Activated CD4-positive, alpha-beta T cell treated with anti-CD3 and anti-CD28 coated beads for 4 hours (primary cell): Measurements from ENCODE around the gene PDK2.

Source experiments
- DNase-seq, 2 donors: peaks; one replicate each; pipeline ENCODE4 v3.0.0-alpha.2; 2020

Gene PDK2

DNA sequence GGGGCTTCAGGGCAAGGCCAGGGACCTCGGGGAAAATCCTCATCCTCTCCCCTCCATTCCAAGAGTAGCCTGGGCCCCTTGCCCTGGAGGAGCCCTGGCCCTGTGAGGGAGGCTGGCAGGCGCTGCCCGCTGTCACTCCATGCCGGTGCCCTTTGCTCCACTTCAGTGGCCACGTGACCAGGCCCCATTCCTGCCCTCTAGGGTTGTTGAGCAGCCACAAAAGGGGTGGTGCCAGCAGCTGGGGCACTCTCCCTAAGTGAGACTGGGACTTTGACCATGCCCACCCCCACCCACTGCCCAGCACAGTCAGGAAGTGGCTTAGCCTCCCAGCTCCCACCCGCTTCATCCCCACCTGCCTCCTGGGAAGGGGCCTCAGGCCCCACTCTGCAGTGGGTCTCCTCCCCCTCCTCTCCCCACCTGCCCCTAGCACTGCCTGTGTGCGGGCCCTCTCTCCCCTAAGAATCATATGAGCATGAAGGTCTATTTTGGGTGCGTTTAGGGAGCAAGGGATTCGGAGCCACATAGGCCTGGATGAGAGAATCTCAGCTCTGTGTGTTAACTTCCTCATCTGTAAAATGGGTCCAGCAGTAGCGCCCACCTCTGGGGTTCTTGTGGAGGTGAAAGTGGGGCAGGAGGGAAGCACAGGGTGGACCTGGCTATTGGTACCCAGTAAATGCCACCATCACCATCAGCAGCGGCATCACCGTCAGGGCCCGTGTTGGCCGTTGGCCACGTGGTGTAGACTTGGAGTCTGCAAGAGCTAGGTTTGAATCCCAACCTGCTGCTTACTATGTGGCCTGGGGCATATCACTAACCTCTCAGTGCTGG is 7.2 kb downstream of the PDK2 start:
- no peak for DNase-seq

DNA sequence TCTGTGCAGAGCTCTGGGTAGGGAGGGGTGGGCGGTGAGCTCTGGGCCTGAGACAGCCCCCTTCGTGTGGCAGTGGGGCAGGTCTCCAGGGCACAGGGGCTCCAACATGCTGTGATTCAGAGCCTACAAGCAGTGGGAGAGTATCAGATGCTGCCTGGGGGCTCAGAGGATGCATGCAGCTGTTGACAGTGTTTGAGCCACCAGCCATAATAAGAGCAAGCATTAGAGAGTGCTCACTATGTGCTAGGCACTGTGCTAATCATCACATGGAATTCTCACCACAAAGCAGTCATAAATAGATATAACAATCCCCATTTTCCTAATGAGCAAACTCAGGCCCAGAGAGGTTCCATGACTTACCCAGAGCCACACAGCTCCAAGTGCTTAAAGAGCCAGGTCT is 8.1 kb downstream of the PDK2 start:
- DNase-seq, result no peak

DNA sequence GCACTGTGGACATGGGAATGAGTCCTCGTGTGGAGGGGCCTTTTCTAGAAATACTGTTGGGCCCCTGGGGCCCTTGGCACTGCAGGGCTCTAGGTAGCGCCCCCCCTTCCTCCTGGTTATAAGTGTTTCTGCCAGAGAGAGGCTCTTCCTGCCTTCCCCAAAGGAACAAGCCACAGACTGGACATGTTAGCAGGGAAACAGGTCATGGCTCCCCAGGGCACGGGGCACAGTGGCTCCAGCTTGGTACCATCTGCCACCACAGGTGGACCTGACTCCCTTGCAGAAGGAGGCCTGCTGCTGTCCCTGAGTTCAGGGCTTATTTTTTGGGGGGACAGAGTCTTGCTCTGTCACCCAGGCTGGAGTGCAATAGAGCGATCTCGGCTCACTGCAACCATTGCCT is 8.8 kb downstream of the PDK2 start:
- no peak for DNase-seq

DNA sequence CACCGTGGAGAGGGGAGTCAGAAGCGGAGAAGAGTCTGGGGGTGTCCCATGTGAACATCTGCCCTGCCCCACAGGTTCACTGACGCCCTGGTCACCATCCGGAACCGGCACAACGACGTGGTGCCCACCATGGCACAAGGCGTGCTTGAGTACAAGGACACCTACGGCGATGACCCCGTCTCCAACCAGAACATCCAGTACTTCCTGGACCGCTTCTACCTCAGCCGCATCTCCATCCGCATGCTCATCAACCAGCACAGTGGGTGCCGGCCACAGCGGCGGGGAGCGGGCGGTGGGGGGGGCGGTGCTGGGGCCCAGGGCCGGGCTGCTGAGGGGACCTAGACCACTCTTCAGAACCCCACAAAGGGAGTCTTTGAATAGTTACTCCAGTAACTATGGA is 10.7 kb downstream of the PDK2 start:
- no peak for DNase-seq

DNA sequence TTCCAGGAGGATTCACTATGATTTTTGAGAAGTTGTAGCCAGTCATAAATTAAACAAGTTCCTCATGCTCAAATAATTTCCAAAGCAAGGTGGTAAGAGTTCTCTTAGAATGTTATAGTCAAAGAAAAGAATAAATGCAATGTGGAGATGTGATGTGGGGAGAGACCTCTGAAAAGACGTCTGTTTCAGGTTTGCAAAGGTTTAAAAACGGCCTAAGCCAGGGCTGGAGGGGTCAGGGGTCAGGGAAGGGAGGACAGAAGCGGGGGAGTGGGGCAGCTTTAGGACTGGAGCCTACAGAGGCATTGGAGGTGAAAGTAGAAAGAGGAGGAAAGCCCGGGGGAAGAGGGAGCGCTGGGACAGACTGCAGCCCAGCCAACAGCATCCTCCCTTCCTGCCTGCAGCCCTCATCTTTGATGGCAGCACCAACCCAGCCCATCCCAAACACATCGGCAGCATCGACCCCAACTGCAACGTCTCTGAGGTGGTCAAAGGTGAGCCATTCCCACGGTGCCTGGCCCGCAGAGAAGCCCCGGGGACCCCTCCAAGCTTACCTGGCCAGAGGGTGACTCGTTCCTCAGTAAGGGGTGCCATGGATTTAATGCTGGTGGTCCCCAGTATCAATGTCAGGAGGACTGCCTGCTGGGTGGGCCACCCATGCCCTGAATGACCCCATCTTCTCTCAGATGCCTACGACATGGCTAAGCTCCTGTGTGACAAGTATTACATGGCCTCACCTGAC is 11.4 kb downstream of the PDK2 start:
- DNase-seq, result no peak

DNA sequence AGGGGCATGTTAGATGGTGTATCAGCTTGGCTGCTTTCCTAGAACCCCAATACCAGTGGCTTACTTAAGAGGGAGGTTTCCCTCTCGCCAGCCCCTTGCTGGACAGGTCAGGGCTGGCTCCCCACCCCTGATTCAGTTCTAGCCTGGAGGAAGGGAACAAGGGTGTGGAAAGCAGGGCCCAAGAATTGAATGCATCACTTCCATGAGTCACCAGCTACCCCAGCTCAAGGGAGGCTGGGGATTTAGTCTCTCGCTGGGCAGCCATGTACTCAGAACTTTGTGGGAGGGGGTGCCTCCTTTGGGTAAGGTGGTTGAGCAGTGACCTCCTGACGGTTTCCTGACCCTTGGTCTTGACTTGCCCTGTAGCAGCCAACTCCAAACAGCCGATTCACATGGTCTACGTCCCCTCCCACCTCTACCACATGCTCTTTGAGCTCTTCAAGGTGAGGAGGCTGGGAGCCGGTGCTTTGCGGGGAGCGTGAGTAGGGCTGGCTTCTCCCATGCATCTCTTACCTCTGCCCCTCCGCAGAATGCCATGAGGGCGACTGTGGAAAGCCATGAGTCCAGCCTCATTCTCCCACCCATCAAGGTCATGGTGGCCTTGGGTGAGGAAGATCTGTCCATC is 12.8 kb downstream of the PDK2 start:
- DNase-seq, result no peak

DNA sequence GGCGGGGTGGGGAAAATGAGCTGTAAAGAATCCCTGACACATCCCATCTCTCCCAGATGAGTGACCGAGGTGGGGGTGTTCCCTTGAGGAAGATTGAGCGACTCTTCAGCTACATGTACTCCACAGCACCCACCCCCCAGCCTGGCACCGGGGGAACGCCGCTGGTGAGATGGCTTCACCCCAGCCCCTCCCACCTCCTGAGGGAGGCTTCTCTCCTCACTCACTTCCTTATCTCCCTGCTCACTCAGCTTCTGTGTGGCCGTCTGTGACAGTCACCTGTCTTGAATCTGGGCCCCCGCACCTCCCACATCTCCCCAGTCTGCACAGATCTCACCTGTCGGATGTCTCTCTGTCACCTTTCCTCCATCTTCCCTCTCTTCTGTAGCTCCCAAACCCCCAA is 13.4 kb downstream of the PDK2 start:
- no peak for DNase-seq

DNA sequence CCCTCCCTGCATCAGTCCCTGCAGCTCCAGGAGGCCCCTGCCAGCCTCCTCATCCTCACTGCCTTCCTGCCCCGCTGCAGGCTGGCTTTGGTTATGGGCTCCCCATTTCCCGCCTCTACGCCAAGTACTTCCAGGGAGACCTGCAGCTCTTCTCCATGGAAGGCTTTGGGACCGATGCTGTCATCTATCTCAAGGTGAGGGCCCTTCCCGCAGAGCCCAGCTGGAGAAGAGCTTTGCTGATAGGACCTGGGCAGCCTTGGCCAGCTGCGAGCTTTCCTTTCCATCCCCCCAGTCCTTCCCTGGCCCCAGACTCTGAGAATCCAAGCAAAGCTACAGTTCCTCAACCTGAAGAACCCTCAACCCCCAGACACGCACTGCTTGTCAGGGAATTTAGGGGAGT is 14.1 kb downstream of the PDK2 start:
- DNase-seq, result no peak

DNA sequence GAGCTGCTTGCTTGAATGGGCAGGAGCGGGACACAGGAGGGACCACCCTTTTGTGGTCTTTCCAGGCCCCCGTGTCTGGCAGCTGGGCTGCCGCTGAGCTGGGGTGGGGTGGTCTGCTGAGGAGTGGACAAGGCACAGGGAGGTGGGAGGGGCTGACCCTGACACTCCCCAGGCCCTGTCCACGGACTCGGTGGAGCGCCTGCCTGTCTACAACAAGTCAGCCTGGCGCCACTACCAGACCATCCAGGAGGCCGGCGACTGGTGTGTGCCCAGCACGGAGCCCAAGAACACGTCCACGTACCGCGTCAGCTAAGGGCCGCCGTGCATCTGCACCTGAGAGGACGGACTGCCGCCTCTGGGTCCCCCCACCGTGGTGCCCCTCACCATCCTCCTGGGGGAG is 14.6 kb downstream of the PDK2 start:
- no peak for DNase-seq

DNA sequence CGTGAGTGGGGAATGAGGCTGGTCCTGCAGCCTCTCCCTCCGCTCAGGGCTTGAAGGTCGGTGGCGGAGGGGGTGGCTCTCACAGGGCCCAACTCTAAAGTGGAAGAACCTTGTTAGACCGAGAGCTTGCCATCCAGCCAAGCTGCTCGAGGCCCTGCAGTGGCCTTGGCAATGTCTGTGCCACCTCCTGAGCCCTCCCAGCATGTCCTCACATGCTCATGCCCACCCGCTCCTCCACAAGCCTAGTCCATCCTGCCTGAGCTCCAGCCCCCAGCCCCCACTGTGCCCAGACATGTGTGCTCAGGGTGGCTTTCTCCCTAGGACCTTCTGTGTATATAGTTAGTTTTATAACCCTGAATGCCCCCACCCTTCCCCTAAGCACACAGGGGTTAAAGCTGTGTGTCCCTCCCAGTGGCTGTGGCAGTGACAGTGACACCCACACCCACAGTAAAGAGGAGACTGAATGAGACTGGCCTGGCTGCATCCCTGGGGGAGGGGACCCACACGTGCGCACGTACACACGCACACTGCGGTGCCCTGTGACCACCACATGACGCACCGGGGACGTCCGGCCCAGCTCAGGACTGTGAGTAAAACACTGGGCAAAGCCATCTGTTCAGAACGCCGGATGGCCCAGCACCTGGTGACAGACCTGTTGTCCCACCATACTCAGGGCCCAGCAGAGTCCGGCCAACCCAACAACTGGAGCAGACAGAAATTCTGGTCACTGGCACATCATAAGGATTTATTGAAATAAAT is 15.6 kb downstream of the PDK2 start:
- no peak for DNase-seq

DNA sequence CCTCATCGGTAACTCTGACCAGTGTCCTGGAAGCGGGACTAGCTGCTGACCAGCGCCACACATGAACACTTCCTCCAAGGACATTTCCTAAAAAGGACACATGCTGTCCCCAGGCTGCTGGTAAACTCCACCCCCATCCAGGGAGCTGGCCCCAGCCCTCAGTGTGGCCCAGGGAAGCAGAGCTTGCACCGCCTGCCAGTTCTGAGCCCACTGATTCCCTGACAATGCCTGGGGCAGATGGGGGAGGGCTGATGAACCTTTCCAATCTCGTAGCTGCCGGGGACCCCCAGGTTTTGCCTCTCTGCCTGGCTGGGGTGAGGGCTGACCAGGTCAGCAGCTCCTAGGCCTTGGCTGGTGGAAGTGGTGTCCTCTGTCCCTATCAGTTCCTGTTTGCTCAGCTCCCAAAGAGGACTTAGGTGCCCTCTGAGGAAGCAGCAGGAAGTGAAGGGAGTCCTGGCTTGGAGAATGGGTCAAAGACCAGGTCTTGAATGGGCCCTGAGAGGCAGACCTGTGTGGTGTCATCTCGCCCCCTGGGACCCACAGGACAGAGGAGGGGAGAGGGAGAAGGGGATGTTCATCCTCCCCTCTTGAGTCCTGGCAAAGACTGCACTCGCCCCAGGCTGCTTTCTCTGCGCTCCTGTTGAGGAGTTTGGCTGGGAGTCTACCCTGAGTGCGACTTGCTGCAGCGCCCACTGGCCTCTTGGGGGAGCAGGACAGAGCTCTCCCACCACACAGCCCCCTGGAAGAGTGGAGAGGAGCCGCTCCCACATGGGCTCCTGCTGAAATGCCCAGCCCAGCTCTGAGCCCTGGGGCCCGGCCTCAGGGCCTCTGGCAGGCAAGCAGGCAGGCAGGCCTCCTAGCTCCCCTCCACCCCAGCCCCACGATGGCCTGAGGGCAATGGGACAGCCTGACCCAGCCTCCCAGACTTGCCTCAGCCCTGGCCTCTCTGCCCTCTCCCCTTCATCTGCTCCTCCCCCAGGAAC is 16.8 kb downstream of the PDK2 start:
- no peak for DNase-seq

DNA sequence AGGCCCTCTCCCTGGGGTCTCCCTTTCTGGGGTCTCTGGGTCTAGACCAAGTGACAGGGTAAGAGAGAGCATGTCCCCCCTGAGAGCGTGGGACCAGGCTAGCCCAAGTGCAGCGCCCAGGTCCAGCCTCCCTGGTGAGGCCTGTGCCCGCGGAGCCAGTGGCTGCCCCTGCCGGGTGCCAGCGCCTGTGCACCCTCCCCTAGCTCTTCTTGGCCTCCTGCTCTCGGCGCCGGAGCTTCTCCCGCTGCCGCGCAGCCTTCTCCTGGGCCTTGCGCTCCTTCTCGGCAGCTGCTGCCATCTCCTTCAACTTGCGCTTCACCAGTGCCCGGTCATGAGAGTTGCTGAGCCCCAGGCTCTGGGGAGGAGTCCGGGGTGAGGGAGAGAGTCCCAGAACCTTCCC is 17.5 kb downstream of the PDK2 start:
- DNase-seq, result no peak

DNA sequence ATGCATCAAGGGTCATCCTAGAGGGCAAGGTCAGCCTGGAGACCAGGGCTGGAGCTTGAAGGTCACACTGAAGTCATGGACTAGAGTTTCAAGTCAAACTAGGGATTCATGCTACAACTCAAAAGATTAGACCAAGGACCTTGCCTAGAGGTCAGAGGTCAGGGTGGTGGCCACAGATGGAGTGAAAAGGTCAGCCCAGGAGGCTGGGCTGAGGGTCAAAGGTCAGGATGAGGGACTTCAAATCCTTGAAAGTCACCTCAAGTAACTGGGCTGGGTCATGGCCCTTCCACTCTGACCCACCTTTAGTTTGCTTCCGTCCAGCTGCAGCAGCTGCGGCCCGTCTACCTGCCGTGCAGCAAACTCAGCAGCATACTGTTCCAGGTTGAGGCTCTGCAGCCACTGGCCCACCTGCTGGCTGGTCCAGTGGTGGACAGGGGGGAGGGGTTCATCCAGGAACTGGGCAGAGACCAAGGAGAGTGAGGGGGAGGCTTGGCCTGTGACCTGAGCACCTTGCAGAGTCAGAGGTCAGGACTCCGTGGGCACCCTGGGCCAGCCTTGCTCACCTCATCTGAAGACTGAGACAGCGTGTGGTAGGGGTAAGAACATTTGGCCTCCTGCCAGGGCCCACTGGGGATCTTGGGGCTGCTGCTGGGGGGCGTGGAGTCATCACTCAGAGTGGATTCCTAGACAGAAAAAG is 18.6 kb downstream of the PDK2 start:
- no peak for DNase-seq

DNA sequence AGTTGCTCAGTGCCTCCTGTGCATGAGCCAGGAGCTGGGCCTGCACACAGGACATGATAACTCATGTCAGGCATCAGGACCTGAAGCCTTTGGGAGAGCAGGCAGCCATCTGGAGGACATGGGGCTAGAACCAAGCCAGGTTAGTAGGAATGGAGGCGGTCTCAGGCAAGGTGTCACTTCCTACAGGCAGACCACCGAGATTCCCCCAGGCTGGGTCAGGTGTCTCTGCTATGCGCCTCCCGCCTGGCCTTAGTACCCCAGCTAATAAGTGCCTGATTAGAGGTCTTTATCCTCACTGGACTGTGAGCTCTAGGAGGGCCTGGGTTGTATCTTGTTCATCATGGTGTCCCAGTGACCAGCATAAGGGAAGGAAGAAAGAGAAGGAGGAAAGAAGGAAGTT is 19.2 kb downstream of the PDK2 start:
- DNase-seq, result no peak

DNA sequence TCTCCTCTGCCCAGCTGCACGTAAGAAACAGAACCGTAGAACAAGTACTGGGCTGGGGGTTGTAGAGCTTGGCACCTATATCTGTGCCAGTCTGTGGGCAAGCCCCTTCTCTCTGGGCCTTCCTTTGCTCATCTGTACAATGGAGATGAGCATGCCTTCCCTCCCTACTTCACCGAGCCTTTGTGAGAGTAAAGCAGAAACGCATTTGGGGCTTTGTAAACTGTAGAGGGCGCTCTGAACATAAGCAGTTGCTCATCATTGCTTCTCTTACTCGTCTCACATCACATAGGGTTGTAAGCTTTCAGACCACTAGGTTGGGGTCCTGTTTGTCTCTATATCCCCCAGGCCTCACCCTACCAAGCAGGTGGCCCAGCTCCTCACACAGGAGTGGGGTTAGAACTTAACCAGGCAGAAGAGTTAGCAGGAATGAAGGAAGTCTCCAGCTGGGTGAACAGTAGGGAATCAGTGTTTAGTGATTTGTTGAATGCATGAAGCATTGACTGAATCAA is 19.8 kb downstream of the PDK2 start:
- DNase-seq, result peak in 1 of 2 donors; percentile 26

DNA sequence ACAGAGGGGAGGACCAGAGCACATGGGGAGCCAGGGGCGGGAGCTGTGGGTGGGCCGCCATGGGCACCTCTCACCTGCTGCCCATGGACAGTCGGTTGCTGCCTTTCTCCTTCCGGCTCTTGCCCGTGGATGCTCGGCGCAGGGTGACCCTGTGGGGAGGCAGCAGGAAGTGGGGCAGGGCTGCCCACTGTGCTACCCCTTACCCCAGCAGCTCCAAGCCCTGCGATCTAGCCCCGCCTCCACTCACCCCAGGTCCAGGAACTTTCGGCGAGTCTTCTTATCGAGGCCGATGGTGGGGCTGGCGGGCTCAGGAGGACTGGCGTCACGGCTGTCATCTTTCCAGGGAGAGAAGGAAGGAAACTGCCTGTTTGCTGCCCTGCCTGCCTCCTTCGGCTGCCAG is 20.6 kb downstream of the PDK2 start:
- DNase-seq, result no peak

DNA sequence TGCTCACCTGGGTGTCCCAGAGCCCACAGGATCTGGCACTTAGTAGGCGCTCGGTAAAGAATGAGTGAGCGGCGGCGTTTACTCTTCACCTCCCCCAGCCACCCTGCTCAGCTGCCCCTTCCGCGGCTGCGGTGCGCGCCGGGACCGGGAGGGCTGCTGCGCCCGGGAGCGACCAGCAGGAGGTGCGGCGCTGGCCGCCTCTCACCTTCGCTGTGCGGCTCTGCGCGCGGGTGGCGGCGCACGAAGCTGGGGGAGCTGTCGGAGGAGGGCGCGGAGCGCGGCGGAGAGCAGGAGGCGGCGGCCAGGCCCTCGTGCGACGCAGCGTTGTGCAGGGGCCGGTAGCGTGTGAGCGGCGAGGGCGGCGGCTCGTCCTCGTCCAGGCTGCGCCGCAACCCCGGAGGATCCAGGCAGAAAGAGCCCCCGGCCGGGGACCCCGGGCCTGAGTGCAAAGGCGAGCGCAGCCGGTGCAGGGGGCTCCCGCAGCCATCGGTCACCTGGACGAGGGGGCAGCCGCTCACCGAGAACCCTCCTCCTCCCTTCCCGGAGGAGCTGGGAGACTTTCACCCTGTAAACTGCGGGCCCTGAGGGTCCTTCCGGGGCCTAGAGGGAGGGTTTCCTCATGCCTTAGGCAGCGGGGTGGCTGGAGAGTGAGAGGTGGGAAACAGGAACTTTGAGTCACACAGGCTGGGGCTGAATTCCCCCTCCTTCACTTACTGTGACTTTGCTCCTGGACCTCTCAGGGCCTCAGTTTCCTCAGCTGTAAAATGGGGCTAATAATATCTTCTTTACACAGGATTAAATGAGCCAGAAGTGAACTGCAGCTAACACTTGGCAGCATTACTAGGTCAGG is 22.3 kb downstream of the PDK2 start:
- peak; percentile 55 to 60 for DNase-seq

DNA sequence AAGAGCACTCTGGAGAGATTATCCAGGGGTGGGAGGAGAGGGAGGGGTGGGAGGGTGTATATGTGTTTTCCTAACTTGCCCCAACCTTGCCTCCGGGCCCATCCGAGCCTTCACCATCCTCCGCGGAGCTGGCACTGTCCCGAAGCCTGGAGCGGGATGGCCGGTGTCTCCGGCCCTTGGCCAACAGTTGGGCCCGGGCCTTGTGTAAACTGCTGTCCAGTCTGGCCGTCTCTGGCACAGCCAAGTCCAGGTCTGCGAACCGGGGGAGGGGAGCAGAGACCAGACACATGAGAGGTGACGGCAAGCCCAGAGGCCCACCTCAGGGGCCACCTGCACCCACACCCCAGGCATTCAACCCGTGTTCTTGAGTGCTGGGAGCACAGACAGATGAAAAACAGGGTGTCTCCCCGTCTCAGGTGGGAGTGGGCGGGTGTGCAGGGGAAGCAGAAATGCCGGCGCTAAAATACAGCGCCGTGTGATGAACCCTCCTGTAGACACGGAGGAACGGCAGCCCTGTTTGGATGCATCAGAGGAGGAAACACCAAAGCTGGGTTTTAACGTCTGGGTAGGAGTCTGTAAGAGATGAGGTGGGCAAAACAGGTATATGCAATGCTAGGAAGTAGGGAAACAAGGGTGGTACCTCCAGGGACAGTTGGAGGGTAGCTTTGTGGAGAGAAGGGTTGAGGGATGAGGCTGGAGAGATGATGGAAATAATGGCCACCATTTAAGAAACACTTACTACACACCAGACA is 23.1 kb downstream of the PDK2 start:
- DNase-seq, result no peak

DNA sequence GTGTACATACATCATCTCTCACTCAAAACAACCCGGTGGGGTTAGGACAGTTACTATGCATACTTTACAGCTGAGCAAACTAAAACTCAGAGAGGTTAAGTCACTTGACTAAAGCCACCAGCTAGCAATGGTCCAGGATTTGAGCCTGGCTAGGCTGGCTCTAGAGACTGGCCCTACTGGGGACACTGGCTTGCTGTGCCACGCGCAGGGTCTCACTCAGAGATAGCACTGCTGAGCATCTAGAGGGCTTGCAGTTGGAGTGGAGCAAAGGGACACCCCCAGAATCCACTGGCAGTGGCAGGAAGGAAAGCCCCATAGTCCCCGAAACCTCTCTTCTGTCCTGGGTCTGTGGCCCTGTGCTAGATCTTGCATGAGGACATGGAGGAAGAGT is 23.7 kb downstream of the PDK2 start:
- DNase-seq, result no peak
